Left forelimb (tissue), 1 donor: ENCODE measurements around the gene GRIA3.

Source experiments
- DNase-seq: peaks from one replicate; pipeline ENCODE4 v3.0.0-alpha.2; 2018; ENCODE audit warnings: low spot score

GRIA3 gene

DNA sequence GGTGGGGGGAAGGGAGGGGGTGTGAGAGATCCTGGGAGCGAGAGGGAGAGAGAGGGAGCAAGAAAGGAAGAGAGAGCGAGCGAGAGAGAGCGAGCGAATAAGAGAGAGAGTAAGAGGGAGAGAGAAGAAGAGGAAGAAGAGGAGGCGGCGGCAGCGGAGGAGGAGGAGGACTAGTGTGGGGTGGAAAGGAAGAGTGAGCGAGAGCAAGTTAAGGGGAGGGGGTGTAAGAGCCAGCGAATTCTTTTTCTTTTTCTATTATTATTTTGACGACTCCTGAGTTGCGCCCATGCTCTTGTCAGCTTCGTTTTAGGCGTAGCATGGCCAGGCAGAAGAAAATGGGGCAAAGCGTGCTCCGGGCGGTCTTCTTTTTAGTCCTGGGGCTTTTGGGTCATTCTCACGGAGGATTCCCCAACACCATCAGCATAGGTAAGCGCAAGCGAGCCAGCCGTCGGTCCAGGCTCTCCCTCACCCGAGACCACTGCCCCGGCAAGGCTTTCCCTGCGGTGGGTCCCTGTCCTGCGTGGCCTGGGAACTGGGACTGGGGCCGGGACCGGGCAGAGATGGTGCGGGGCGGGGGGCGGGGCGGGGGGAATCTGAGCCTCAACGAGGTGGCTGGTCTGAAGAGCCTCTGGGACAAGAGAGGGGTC, at the start of gene GRIA3:
Gene GRIA3, plus strand, starts transcription at position 60 of the 647 bp plus-strand sequence. Its CDS starts 258 bp downstream, at position 318.
- DNase-seq, result no peak

DNA sequence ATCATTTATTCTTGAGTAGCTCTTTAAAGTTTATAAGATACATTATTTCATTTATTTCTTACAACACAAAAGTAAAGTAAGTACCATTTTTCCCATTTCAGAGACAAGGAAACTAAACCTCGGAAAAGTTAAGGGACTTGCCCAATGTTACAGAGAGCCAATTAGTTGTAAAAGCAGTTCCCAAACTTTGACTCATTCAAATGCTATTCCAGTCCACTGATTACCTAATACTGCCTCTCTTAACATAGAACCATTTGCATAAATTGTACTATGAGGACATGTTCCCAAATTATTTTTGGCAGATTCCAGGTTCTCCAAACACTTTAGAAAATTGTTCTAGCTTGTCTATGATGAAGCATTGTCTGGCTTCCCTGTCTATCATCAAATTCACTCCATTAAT, 45.6 kb upstream of the GRIA3 start:
- no peak for DNase-seq

DNA sequence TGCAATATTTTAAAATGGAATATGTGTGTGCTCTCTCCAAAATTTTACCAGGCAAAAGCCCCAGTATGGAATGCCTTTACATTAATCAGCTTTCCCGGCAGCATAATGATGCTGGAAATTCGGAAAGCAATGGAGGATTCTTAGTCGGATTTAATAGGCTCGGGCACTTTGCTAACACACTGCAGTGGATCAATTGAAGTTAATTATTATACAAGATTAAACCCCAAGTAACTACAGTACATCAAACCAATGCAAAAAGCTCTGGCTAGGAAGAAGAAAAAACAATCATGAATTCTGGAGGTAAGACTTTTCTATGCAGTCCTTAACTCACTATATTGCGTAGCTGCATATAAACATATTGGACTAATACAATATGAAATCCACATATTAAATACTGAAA, 43.6 kb upstream of the GRIA3 start:
- no peak for DNase-seq

DNA sequence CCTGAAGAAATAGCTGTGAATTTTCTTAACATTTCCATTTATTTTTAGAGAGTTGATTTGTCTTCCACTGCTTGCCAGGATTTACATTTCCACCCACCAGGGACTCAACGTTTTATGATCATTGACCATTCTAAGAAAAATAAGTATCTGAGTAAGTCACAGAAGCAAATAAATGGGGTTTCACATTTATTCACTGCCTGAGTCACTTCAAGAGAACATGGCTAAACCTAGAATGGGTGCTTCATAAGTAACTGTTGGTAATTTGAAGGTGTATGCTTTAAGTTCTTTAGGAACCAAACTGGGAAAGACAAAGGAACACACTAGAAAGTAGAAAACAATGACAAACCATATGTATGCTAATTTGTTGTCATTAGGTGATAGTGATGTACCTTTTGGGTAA, 43.2 kb upstream of the GRIA3 start:
- DNase-seq, result no peak

DNA sequence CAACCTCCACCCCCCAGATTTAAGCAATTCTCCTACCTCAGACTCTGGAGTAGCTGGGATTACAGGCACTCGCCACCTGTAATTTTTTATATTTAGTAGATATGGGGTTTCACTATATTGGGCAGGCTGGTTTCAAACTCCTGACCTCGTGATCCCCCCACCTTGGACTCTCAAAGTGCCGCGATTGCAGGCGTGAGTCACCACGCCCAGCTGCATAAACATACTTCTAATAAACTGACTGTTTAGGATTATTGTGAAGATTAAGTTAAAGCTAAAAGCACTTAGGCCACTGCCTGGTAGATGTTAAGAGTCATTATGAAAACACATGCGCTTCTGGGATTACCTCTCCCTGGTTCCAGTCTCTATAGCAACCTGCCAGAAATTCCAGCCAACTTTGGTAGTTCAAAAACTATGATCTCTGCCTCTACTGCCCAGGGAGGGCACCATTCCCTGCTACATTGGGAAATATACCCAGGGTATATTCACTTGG, 30.2 kb upstream of the GRIA3 start:
- no peak for DNase-seq

DNA sequence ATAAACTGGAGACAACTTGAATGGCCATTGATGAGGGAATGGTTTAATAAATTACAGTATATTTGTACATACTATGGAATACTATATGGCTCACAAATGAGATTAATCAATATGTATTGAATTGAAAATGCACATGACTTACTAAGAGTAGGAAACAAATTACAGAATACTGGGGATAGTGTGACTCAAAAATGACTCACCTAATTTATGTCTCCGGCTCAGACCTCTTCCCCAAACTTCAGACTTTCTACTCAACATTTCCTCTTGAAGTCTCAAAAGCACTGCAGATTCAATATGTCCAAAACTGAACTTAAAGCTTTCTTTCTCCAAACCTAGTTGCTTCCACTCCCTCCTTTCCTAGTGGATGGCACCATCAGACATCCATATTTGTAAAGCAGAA, 28.8 kb upstream of the GRIA3 start:
- no peak for DNase-seq

DNA sequence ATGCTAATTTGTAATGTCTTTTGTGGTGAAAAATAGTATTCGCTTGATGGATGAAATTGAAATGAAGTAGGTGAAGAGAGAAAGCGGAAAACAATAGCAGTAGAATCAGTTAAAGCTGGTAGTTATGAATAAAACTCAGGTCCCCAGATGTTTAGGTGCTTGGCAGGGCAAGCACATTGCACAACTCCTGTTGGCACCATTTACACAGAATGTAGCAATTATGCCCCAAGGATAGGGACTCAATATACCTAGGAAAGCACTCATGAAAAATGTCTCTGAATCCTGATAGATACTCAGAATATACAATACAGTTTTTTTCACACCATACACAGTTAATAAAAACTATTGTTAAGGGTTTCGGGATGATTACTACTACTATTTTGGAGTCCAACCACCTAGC, 26.5 kb upstream of the GRIA3 start:
- DNase-seq, result no peak

DNA sequence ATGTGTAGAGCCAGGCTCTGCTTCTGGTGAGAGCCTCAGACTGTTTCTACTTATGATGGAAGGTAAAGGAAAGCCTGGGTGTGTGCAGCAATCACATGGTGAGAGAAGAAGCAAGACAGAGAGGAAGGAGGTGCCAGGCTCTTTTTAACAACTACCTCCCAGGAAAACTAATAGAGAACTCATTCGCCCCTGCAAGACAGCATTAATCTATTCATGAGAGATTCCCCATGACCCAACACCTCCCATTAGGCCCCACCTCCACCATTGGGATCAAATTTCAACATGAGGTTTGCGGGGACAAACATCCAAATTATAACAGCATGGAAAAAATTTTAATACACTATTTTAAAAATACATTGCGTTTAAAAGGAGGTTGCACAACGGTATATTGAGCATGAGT, 24.7 kb upstream of the GRIA3 start:
- no peak for DNase-seq

DNA sequence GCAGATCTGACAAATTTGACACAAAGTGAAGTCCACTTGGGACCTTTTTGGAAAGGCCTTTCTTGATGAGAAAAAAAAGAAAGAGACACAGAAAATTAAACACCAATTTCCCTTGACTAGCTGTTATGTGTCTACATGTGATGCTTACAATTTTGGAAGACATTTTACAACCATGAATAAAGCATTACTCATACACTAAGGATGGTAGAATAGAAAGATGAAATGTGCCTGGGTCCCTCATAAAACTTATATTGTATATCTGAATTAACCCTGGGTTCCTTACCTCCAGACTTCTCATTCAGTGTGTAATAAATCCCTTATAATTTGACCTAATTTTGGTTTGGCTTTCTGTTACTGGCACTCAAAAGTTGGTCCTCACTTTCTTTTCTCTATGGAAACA, 16.5 kb upstream of the GRIA3 start:
- no peak for DNase-seq

DNA sequence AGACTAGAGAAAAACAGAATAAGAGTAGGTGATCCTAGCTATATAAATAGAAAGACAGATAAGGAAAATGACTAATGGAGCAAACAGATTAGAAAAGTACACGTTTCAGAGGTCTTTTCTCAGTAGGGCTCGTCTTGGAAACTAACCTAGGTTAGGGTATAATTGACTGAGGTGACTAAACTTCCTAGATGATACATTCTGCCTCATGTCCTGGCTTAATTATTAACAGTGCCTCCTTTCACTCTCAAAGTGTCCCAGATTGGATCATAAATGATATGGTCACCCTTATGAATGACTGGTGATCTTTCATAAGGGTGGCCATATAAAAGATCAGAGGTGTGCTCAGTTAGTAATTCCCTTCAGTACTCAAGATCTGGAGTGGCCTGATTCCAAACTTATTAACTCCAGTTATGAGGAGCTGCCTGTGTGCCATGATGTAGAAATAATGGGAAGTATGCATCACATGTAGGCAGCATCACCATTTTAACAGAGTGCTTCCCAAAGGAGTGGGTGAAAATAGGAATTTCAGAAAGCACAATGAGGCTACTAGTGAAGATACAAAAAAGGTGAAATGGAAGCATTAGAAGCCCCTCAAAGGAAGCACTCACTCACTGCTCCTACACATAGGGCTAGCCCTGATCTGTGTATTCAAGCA, 14.7 kb upstream of the GRIA3 start:
- DNase-seq, result no peak

DNA sequence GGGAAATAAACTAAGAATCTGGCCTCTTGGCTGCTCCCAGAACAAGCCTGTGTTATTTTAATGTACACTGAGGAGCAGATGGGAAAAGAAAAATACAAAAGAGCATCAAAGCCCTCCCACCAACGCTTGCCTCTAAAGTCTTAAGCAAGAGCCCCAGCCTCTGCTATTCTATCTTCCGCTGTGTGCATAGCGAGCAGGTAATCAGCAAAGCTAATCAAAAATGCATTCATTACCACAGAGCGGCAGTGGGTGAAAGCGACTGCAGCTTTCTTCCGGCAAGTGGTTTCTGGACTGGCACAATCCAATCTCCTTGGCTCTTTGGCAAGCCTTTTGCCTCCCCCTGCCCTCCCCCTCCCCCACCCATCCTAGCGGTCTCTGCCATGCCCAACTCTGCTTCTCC, 13.5 kb upstream of the GRIA3 start:
- no peak for DNase-seq

DNA sequence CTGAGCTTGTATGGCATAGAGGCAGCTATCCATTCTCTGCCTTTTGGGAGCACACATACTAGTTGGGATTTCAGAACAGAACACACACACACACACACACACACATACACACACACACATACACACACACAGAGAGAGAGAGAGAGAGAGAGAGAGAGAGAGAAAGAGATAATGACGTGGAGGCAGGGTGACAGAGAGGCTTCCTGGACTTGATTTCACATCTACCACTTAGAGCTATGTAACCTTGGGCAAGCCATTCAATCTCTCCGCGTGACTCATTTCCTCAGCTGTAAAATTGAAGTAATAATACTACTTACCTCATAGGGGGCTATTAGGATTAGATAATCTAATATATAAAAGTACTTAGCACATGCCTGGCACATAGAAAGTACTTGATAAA, 12.3 kb upstream of the GRIA3 start:
- DNase-seq, result no peak

DNA sequence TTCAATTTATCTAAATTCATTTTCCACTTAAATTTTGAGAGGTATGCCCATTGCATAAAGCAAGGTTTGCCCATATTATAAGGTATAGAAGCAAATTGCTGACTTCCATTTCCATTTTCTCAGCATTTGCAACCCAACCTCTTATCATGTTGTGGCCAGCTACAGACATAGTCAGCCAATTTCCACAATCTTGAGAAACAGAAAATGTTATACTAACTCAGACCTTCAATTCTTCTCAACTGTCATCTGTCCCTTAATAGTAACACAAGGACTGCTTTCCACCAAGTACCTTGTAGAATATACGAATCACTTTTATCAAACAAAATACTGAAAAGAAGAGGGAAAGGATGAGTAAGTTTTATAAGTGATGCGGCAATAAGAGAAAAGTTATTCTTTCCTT, 11.2 kb upstream of the GRIA3 start:
- no peak for DNase-seq

DNA sequence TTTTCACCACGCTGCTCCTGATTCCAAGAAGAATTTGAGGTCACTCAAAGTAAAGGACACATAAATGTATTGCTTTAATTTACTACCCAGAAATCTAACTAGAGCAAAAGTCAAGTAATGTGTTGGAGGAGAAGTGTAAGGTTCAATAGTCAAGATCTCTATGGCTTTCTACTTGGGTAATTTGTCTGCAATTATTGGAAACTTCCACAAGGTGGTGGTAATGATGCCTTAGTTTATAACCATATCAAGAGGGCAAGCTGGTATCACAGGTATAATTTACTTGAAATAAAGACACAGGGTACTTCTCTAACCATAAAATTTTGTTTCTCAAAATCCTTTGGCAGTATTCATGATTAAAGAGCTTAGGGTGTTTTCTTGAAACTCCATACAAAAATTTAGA, 10.2 kb upstream of the GRIA3 start:
- DNase-seq, result no peak

DNA sequence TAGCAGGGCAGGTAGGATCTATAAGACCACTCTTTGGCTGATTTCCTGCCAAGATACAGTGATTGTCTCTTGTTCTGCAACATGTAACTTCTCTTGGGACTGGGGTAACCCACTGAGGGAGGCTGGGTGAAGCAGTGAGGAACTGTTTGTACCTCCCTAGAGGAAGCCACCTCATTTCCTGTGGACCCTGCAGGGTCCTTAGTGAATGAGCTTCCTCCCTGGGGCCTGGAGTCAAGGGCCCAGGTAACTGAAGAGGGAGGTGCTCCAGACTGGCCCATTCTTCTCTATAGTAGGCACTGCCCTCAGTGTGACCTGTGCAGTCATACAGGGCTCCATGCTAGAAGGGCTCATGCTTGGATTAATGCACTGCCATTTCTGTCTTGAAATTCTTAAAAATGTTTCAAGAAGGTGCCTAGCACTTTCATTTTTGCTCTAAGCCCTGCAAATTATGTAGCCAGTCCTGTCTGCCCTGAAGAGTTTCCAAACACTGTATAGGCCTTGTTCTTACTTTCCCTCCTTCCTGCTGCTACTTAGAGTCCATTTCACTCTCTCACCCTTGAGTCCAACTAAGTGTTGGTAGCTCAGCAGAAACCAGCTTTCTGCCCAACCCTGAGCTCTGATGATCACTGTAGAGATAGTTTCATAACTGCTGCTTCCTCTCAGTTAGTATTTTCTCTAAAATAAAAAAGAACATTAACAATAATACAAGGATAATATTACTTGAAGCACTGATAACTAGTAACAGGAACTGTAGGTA, 8.5 kb upstream of the GRIA3 start:
- no peak for DNase-seq

DNA sequence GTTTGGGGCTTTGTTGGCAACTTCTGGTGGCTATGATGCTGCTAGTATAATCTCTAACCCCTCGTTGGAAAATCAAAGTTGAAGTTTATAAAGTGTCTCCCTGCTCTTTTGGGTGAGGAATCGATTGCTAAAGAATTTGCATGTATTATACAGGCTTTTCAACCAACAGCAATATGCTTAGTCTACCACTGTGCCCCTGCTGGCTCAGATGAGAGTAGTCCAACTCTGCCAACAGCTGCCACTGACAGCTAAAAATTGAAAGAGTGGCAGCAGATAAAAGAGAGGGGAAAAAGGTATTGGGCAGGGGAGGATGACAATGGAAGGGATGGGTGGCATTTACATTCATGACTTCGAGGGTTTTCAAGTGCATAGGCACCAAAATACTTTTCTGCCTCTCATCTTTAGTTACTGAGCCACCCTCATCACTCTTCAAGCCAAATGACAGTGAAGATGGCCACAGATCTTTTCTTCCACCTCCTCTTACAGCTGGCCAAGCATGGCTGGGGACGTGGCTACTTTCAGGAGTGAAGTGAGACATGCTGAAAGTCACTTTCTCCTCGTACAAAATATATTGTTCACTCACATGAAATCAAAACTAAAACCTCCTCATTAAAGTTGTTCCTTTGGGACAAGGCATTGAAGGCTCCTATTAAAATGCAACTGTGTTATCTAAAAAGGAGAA, 2.7 kb upstream of the GRIA3 start:
- DNase-seq, result no peak

DNA sequence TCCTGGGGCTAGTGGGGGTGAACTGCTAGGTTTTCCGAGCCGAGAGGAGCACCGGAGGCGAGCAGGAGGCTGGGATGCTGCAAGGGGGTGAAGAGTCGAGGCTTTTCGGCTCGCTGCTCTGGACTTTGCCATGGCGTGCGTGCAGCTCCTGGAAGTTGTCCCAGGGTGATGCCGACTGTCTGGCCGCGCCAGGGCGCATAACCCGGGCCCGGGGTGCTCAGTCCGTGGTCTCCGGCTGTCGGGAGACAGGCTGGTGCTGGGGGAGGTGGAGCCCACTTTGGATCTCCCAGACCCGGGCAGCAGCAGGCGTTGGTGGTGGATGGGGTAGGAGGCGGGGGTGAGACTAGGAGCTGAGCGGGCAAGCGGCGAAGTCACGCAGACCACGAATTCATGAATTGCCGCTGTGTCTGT, 793 bp downstream of the GRIA3 start:
- peak; percentile 63 for DNase-seq

DNA sequence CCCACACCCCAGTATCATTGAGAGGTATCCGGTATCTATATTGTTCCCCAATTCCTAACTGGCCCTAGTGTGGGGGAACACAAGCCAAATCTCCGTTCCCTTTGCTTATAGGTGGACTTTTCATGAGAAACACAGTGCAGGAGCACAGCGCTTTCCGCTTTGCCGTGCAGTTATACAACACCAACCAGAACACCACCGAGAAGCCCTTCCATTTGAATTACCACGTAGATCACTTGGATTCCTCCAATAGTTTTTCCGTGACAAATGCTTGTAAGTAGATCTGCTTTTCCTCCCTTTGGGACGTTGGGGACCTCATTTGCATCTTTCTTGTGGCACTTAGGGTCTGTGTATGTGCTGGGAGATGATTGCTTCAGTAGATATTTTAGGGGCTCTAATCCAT, 1.6 kb downstream of the GRIA3 start:
- no peak for DNase-seq

DNA sequence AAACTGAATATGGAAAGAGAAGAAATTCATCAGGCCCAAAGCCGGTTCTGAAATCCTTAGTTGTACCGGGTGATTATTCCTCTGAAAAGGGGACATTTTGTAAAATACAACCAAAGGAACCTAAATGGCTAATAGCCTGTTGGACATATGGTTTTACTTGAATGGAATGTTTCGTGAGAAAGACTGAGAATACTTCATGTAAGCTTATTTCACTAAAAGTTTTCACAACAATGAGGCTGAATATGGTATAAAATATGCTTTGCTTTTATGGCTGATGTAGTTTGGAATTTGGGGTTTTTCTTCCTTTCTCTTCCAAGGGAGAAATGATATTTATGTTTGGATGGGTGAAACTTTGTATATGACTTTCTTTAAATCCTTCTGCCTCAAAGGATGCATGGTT, 2.7 kb downstream of the GRIA3 start:
- no peak for DNase-seq

DNA sequence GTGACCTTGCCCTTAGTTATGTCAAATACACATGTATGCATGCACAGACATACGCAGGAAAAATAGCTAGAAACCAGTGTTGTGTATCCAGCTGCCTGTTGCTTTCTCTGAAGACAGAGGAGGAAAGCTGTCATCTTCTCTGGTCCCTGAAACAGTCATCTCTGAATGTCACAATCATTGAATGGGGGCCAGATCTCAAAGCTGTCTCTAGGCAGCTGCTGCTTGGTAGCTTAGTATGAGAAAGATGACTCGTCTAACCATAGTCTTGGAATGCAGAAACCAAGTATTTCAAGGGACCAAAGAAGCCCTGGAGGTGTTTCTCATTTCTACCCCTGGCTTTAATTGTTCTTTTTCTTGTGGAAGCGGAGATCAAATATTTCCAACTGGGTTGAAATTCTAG, 4.0 kb downstream of the GRIA3 start:
- DNase-seq, result no peak

DNA sequence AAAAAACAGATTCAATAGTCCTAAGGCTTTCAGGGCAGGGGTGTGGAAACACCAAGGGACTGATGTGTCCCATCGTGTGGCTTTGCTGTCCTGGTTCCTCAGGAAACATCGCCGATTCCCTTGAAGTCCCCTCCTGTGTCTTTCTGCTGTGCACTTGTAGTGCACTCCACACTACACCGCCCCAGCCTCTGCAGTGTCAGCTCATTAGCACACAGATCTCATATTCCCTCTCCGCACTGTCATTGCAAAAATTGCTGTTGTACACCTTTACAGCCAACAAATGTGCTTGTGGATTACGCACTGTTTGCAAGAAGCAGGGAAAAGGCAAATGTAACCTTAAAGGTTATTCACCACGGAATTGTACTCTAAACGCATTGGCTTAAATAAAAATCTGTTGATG, 5.3 kb downstream of the GRIA3 start:
- DNase-seq, result no peak

DNA sequence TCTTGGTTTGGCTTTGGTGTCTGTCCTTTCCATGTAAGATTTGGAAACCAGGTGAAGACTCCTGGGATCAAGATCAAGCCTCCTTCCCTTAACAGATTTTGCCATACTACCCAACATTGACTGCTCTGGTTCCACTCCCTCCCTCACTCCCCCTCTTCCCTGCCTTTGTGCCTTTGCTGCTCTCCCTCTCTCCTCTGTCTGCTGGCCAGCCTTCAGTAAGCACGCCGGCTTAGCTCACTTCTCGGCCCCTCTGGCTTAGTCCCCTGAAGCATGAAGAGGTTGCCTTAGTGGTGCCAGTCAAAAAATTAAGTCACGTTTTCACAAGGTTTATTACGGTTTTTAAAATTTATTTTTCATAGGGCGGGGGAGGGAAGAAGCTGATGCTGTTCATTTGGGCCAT, 6.0 kb downstream of the GRIA3 start:
- no peak for DNase-seq

DNA sequence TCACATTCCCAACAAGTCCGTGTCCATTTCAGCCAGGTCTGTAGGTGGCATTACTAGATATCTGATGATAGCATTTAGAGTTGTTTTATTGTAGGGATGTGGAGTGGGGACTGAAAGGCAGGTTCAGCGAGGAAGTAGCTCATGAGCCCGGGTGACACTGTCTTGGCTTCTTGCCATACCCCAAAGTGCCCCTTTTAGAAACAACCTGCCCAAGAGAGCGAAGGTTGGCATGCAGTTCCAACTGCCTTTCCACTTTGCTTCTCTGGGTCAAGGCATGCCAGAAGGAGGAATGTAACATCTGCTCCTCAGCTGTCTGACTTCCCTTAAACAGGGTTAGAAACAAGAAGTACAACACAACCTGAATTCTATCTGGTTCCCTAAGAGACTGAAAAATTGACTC, 9.0 kb downstream of the GRIA3 start:
- DNase-seq, result no peak
